ENCODE data around the gene INPP5F. TPM values are rescaled to one million over a fixed set of nuclear protein-coding genes. Genes with fewer than 3 reads are reported as not detected.

The INPP5F gene
- total and polyA plus RNA-seq, 9 of the 15 experiments (the other 6 are each of a cell fraction or from before 2014, with no cell fraction given) = 1.6 to 7.3 (median 6.0) TPM

GRCh38 chr10:119811122-119811521, 85.3 kb downstream of the INPP5F start:
- no peak overlapping the region for H3K27ac ChIP-seq (ENCODE audit: extremely low read depth, low read depth, low read length)

More at GRCh38 chr10:119811122-119811521, 85.3 kb downstream of the INPP5F start:
- 73% methylated on average over 4 of the region's 4 CpGs for WGBS (ENCODE audit: insufficient coverage, low coverage, missing lambda C conversion rate)
- intact Hi-C loops (cut with micrococcal nuclease) (no loop called here), in situ Hi-C loops (cut with MboI) (no loop called here)
- no peak for FAIRE-seq
- BruUV-seq (replicated peaks) = no TSS peak
- Histone ChIP-seq H3K36me3 (ENCODE audit: control insufficient read depth, insufficient read depth, low read length) (no peaks in the 10 kb centered on the region), H3K79me2 (ENCODE audit: control insufficient read depth, insufficient read depth, low read length) (no peaks in the 10 kb centered on the region), H3K4me1 (replicated peaks in 1 of 2; ENCODE audit: control insufficient read depth in 2 of 2, insufficient read depth in 2 of 2, low read length in 2 of 2) (no peaks in the 10 kb centered on the region), H3K9ac (ENCODE audit: insufficient read depth in 1 of 2, low read depth in 2 of 2, low read length in 2 of 2) (no peak overlapping the region), H3K4me2 (ENCODE audit: insufficient read depth, low read length) (no peak overlapping the region), H3K4me3 (no peak overlapping the region), H2AFZ (ENCODE audit: low read depth, low read length) (no peak overlapping the region), H3K9me3 (replicated peaks; ENCODE audit: control insufficient read depth, insufficient read depth, low read depth, low read length) (no peaks in the 10 kb centered on the region), H3K9me1 (ENCODE audit: control insufficient read depth, insufficient read depth, low read length) (no peaks in the 10 kb centered on the region), H4K20me1 (replicated peaks; ENCODE audit: control insufficient read depth, insufficient read depth, low read length) (no peaks in the 10 kb centered on the region), H3K27me3 (ENCODE audit: control insufficient read depth in 2 of 2, insufficient read depth in 2 of 2, low read length in 2 of 2) (no peaks in the 10 kb centered on the region)
- CTCF ChIA-PET (ENCODE audit: low intra/inter-chr PET ratio) = no interaction called here
- TF ChIP-seq THRA (IDR thresholded peaks at IDR 0.05) (no peak), ZNF696 (CRISPR knock-in tag; conservative IDR thresholded peaks at IDR 0.05) (no peak), TSC22D4 (tag; IDR thresholded peaks at IDR 0.05) (no peak), SLC30A9 (CRISPR knock-in tag; IDR thresholded peaks at IDR 0.05) (no peak), E2F1 (CRISPR knock-in tag; IDR thresholded peaks at IDR 0.05) (no peak), ZNF639 (CRISPR knock-in tag; conservative IDR thresholded peaks at IDR 0.05 in 1 of 2, IDR thresholded peaks at IDR 0.05 in 1 of 2) (no peak), HDGF (IDR thresholded peaks at IDR 0.05) (no peak)
- POLR2A ChIA-PET = interaction anchor here (1.8 kb wide), 1 partner anchor 21 kb away, joined by 7 read pairs; no protein-coding TSS in a partner anchor
- no peak for ATAC-seq
- DNase-seq (ENCODE audit: extremely low read depth in 1 of 4, low spot score in 3 of 4) = no peak

All from K562 (cell line).